Endometrial microvascular endothelial cells (primary cell): ENCODE data around the gene UBXN7. TPM values are rescaled to one million over a fixed set of nuclear protein-coding genes. Genes with fewer than 3 reads are reported as not detected.
"Not testable (repeated sequence)": the region's sequence is repeated elsewhere in the genome, so short reads cannot be mapped to it uniquely, and the experiment has no call there.

Experiments
- in situ Hi-C: cut with HindIII; loops from 2 replicates; pipeline ENCODE4 v1.10.0; 2017; ENCODE audit warnings: low sequenced_read_pairs, low pct_unique_long_range_greater_than_20kb; ENCODE audit errors: inconsistent ontology term
- total RNA-seq: library from RNA; depleted of rRNA; stranded (reverse); fragments of >200 nt; gene quantifications from one replicate; pipeline ENCODE4 v1.2.3, GENCODE V29; 2015; ENCODE audit errors: inconsistent ontology term

Gene UBXN7
- total RNA-seq: 12.6 TPM

GRCh38 chr3:196432137-196432879, at the start of gene UBXN7:
Gene UBXN7 (minus strand): TSS chr3:196432427. CDS start chr3:196432399, 28 bp downstream.
- in situ Hi-C loops: no loop called here

DNA sequence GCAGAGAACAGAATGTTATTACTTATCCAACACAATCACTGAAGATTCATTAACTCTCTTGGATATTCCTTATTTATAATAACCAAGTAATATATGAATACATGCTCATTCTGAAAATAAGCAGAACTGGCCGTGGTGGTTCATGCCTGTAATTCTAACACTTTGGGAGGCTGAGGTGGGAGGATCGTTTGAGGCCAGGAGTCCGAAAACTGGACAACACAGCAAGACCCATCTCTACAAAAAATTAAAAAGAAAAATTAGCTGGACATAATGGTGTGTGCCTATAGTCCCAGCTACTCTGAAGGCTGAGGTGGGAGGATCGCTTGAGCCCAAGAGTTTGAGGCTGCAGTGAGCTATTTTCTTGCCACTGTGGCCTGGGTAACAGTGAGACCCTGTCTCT, 45.5 kb upstream of the UBXN7 start:
- in situ Hi-C loops: no loop called here

- in situ Hi-C loops: no loop called here
These were observed 40.1 kb upstream of the UBXN7 start for GRCh38 chr3:196472286-196472685.

DNA sequence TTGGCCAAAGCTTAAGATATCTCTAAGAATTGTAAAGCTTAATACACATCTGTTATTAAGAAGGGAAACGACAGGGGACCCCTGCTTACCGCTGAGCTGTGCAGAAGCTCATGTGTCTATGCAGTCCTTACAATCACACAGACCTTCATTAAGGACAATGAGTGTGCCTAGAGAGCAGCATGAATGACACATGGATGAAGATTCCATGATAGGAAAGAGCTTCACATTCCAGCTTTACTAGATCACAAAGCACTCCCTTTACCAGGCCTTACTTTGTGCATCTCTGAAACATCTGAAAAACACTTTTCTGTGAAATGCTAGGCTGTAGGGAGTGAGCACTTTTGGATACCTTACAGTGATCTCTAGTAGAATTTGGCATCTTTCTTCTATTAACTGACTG, 39.3 kb upstream of the UBXN7 start:
- in situ Hi-C loops: no loop called here

DNA sequence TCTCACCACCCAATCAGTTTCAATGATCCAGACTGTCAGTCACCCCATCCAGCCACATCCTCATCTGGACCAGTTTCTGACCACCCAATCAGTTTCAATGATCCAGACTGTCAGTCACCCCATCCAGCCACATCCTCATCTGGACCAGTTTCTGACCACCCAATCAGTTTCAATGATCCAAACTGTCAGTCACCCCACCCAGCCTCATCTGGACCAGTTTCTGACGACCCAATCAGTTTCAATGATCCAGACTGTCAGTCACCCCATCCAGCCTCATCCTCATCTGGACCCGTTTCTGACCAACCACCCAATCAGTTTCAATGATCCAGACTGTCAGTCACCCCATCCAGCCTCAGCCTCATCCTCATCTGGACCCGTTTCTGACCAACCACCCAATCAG, 38.0 kb upstream of the UBXN7 start:
- in situ Hi-C loops: not testable (repeated sequence)

DNA sequence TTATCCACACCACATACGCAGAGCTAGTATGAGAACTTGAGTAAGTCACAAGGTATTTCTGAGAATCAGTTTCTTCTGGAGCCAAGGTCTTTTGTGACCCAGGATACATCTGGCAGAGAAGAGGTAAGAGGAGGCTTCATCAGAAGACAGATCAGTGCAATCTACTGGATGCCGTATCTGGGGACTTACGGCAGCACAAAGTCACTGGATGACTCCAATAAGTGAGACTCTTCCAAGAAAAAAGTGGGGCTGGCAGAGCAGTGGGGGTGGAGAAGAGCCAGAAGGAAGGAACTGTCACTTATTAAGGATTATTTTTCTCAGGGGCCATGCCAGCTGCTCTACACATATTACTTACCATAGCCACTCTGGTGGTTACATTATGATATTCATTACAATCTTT, 31.6 kb upstream of the UBXN7 start:
- in situ Hi-C loops: no loop called here

DNA sequence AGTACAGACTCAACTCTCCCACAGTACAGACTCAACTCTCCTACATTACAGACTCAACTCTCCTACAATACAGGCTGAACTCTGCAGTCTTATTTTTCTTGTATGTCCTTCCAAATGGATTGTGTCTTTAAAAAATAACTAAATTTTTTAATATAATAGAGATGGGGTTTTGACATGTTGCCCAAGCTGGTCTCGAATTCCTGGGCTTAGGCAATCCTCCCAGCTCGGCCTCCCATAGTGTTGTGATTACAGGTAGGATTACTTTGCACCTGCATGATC, 31.2 kb upstream of the UBXN7 start:
- in situ Hi-C loops: no loop called here

- in situ Hi-C loops: not testable (repeated sequence)
These were observed 30.7 kb upstream of the UBXN7 start for GRCh38 chr3:196462680-196463477.

GRCh38 chr3:196458063-196458462, 25.8 kb upstream of the UBXN7 start:
- in situ Hi-C loops: no loop called here

GRCh38 chr3:196457470-196457869, 25.2 kb upstream of the UBXN7 start:
- in situ Hi-C loops: not testable (repeated sequence)

DNA sequence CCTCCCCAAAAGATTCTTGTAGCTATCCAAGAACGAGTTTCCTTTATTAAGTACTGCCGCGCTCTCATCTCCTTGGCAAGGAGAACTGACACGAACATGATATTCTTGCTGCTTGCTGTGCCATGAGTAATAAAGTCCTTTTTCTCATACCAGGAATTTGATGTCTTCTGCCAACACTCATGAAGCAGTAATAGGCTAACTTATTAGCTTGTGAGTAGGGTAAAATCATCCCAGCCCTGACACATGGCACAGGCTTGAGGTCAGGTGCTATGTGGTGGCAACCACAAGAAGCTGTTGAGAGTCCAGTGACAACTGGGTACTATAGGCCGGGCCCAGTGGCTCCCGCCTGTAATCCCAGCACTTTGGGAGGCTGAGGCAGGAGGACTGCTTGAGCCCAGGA, 22.7 kb upstream of the UBXN7 start:
- in situ Hi-C loops: no loop called here

DNA sequence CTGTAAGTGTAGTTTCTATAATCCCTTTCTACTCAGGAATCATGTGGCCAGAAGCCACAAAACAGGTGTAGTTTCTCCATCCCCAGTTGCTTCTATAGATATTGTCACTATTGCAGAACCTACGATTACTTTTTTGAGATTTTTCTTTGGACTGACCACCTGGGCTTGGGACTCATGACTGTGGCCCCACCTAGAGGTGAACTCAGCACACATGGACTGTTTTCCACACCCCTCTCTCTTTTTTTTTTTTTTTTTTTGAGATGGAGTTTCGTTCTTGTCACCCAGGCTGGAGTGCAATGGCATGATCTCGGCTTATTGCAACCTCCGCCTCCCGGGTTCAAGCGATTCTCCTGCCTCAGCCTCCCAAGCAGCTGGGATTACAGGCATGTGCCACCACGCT, 13.2 kb upstream of the UBXN7 start:
- in situ Hi-C loops: not testable (repeated sequence)

- in situ Hi-C loops: no loop called here
These were observed 12.3 kb upstream of the UBXN7 start for GRCh38 chr3:196444500-196444894.

- in situ Hi-C loops: no loop called here
These were observed 8.5 kb upstream of the UBXN7 start for GRCh38 chr3:196440696-196441095.

GRCh38 chr3:196440041-196440537, 7.9 kb upstream of the UBXN7 start:
- in situ Hi-C loops: no loop called here

DNA sequence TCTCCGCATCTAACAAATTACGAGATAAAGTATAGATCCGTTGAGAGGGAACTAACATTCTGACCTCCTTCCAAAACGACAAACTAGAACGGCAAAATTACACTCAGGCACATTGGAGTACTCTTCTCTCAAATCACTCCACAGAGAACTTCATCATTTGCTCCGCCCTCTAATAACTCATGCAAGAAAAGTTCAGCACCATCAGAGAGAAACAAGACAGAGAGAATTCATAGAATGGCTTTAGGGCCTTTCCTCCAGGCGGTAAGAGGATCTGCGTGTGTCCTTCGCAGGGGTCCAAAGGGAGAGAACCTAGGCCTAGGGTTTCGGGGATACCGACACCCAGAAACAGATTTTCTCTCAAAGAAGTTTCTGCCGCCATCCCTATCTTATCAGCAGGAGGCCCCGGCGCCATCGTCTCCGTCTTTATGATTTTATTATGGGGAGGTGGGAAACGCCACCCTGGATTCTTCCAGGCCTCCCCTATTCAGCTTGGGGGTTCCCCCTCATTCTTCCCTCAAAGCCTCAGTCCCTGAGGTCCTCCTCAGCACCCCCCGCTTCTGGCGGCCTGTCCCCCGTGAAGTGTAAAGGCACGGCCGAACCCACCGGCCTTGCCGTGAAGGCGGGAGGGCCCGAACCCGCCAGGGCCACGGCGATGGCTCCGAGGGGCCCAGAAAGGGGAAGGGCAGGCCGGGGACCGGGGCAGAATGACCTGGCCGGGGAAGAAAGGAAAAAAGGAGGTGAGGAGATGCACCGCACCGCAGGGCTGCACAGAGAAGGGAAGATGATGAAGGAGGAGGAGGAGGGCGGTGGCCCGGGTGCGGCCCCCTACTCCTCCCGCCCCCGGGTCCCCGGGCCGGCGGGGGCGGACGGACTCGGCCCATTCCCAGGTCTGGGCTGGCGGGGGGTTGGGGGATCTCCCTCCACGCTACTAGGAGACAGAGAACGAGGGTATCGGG, 768 bp downstream of the UBXN7 start:
- in situ Hi-C loops: no loop called here

DNA sequence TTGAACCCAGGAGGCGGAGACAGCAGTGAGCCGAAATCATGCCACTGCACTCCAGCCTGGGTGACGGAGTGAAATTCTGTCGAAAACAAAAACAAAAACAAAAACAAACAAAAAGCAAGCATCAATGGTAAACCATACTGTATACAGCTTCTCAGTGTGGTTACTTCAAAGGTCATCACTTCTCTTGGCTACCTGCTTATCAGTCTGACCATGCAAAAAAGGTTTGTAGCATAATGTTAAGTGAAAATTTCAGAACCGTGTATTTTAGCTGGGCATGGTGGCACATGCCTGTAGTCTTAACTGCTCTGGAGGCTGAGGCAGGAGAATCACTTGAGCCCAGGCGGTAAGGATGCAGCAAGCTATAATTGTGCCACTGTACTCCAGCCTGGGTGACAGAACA, 4.2 kb downstream of the UBXN7 start:
- in situ Hi-C loops: no loop called here

GRCh38 chr3:196424421-196424820, 7.8 kb downstream of the UBXN7 start:
- in situ Hi-C loops: not testable (repeated sequence)

GRCh38 chr3:196423044-196423781, 9.0 kb downstream of the UBXN7 start:
- in situ Hi-C loops: no loop called here
